NCI-H2107 treated with DMSO at 0.1 percent for 48 hours (cell line): Measurements from ENCODE around the gene JMJD8.
"Not testable (repeated sequence)": the region's sequence is repeated elsewhere in the genome, so short reads cannot be mapped to it uniquely, and the experiment has no call there.

ENCODE experiments used
- DNase-seq: peaks from one replicate; lab custom pipeline; 2025; ENCODE audit not compliant: unreplicated experiment; lab: John Stamatoyannopoulos, UW

The JMJD8 gene

DNA sequence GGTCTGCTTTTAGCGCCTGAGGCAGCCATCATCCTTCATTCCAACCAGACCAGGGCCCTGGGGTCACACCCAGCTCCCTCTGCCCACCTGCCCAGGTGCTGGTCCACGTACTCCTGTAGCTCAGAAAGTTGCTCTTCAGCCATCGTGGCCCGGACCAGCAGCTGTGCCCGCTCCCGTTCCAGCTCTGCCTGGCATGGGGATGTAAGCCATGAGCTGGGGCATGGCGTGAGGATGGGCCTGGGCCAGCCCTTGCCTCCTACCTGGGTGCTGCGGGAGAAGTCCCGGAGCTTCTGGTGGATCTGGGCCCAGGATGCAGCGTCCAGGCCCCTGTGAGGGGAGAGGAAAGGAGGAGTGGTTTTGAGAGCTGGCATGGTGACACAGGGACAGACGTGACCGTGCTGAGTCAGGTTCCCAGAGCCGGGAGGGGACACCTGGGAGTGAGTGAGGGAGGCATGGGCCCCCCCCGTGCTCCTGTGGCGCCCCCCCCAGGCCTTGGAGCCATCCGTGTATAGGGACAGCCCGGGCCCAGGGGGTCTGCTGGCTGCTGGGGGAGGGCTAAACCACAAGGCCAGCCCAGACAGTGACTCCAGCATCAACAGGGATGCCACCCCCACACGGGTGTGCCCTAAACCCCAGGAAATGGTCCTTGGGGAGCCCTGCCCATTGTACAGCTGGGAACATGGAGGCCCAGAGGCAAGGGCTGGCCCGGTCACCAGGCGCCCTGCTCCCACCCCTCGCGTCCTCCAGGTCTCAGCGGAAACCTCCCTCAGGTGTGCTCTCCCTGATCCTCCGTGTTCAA lies 38.9 kb upstream of the JMJD8 start:
- no peak for DNase-seq

DNA sequence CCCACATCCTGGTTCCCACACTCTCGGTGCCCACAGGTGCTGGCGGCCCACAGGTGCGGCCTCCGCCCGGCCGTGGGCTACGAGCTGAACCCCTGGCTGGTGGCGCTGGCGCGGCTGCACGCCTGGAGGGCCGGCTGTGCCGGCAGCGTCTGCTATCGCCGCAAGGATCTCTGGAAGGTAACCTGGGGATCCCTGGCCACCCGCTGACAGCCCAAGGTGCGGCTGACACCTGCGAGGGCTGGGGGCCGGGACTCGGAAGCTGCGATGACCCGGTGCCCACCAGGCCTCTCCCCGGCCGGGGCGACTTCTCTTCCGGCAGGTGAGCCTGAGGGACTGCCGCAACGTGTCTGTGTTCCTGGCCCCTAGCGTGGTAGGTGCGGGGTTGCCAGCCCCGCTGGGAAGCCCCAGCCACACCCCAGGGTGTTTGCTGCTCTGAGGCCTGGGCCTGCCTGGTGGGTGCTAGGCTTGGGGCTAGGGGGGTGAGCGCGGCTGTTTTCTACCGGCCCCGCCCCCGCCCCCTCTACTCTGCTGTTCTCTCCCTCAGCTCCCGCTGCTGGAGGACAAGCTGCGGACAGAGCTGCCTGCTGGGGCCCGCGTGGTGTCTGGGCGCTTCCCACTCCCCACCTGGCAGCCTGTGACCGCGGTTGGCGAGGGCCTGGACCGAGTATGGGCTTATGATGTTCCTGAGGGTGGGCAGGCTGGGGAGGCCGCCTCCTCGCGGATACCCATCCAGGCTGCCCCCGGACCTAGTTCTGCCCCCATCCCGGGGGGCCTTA lies 37.8 kb upstream of the JMJD8 start:
- DNase-seq: no peak

DNA sequence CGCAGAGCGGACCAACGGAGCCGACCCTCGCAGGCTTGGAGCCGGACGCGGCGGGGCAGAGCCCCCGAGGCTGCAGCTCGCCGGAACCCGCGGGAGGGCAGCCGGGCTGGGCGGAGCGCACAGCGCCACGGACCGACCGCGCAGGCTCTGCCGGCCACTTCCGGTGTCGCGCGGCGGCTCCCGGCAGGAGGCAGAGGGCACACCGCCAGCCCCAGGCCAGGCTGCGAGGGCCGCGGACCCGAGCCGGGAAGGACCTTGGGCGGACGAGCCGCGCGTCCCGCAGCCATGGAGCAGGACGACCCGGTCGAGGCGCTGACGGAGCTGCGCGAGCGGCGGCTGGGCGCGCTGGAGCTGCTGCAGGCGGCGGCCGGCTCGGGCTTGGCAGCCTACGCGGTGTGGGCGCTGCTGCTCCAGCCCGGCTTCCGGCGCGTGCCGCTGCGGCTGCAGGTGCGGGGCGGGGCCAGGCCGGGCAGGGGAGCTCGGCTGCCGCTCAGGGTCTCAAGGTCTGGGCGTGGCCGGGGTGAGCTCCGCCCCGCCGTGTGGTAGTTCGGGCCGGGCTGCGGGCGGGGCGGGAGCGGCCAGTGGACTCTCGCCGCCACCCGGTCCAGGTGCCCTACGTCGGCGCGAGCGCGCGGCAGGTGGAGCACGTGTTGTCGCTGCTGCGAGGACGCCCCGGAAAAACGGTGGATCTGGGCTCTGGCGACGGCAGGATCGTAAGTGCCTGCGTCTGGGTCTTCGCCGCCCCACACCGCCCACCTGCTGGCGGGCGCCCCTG lies 37.0 kb upstream of the JMJD8 start, which contains the start of gene ANTKMT:
Gene ANTKMT, plus strand, starts transcription at position 157 of the 775 bp plus-strand sequence. Its CDS starts 129 bp downstream, at position 286.
- no peak for DNase-seq

DNA sequence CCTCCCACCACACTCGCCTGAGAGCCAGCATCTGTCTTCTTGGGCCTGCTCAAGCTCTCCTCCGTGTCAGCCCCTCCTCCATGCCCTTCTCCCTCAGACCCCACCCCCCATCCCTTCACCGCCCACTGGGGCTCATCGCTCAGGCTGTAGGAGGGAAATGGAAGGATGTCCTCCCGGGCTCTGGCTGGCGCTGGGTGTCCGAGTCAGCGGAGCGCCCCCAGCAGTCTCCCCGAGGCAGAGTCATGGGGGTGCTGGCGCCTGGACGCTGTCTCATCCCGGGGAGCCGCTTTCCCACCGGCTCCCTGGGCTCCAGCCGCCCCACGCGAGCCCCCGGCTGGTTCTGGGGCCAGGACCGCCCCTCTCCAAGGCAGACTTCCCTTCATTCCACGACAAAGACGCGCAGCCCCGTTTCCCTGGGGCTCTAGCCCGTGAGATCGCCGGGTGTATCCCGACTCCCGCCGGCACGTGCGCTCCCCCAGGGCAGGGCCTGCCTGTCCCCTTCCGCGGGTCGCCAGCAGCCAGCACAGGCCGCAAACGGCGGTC lies 36.4 kb upstream of the JMJD8 start:
- no peak for DNase-seq

DNA sequence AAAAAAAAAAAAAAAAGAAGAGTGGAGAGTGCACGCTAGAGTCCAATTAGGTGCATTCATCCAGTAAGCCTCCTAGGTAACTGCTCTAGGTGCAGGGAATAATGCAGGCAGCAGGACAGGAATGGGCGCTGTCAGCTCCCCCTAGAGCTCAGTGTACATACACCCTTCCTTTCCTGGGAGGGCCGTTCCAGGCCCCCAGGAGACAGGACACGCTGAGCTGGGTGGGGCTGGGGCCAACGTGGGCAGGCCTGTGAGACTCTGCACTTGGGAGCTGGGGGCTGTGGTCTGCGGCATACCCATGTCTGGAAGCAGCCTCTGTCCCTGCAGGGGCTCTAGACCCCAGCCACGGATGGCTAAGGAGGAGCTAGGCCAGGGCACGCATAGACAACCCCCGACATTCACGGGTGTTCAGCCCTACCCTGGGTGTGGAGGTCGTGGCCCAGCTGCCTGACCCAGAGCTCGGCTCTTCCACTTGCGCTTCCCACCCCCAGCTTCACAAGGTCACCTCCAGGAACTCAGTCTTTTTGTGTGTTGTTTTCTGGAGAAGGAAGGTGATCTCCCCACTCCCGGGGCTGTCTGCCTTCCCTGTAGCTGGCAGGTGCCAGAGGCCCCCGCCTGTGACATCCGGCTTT lies 35.8 kb upstream of the JMJD8 start:
- DNase-seq: no peak

DNA sequence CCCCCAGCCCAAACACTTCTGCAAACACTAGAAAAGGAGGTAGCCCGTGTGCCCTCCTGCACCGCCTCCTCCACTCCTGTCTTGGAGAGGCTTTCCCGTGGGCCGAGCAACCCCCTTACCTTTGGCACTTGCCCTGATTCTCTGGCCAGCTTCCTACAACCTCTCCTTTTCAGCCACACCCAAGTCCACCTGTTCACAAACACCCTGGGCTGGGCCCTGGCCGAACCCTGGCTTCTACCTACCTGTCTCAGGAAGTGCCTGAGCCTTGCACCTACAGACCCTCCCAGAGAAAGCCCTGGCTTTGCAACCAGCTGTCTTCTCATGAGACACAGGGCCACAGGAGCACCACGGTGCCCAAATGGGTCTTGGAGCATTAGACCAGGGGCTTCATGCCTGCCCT lies 34.8 kb upstream of the JMJD8 start:
- no peak for DNase-seq

DNA sequence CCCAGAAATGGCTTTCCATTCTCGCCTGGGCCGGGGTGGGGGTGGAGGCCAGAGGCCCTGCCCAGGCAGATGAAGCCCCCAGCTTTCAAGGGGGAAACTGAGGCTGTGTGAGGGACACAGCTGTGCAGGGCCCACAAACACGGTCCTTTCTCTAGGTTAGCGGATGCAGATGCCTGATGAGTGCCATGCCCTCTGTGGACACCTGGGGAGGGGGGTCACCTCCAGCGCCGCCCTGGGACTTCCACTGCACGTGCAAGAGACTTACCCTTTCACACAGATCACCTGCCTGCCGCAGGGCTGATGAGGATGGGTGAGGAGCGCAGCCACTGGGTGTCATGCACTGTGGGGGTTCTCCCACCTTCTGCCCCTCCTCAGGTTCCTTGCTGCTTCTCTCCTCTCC lies 34.3 kb upstream of the JMJD8 start:
- no peak for DNase-seq

DNA sequence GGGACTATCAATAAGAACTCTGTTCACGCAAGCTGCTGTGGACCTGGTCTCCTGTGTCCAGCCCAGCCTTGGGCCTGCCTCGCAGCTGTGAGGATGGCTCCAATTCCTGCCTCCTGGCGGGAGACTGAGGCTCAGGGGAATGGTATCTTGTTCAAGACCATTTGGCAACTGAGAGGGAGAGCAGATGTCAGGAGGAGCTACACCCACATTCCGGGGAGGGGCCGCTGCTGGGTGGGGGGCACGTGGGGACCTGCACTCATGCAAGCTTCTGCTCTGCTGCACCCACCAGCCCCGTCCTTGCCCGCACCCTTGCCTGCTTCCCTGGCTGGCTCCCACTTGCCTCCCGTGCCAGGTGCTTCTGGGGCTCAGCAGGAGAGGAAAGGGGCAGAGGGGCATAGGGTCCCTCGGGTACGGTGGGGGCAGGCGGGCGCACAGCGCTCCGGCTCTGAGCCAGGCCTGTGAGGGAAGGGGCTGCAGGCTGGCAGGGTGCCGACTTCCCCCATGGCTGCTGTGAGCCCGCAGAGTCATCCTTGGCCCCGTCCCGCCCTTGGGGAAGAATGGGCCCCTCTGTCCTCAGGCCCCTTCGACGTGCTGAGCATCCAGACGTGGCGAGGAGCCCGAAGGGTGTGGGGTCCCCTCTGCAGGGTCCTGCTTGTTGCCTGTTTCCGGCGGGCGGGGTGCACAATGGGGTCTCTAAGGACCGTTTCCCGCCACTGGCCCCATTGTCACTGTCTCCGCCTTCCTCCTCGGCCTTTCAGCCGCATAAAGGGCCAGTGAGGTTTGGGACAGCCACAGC lies 33.5 kb upstream of the JMJD8 start:
- no peak for DNase-seq

DNA sequence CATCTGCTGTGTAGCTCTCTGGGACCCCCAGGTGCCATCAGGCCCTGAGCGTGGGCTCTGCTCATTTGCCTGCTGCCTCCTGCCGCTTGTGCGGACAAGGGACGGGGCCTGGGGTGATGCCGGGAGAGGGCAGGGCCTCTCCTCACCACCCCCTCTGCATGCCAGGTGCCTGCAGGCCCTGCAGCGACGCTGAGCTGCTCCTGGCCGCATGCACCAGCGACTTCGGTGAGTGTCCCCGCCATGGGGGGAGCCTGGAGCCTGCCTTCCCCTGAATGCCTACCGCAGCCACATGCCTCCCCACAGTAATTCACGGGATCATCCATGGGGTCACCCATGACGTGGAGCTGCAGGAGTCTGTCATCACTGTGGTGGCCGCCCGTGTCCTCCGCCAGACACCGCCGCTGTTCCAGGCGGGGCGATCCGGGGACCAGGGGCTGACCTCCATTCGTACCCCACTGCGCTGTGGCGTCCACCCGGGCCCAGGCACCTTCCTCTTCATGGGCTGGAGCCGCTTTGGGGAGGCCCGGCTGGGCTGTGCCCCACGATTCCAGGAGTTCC lies 32.7 kb upstream of the JMJD8 start:
- no peak for DNase-seq

DNA sequence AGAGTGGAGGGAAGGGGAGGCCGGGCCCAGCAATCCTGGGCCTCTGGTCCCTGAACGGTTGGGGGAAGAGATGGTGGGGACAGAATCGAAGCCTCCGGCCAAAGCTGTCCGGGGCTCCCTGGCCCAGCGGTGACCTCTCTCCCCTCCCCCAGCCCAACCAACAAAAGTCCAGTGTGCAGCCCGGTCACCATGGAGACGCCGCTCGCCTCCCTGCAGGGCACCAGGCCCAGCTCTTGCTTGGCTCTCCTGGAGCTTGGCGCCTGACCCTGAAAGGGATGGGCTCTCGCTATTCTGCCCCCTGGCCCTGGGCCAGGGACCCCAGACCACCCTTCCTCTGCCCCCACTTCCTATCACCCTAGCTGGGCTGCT lies 32.0 kb upstream of the JMJD8 start:
- DNase-seq: no peak

DNA sequence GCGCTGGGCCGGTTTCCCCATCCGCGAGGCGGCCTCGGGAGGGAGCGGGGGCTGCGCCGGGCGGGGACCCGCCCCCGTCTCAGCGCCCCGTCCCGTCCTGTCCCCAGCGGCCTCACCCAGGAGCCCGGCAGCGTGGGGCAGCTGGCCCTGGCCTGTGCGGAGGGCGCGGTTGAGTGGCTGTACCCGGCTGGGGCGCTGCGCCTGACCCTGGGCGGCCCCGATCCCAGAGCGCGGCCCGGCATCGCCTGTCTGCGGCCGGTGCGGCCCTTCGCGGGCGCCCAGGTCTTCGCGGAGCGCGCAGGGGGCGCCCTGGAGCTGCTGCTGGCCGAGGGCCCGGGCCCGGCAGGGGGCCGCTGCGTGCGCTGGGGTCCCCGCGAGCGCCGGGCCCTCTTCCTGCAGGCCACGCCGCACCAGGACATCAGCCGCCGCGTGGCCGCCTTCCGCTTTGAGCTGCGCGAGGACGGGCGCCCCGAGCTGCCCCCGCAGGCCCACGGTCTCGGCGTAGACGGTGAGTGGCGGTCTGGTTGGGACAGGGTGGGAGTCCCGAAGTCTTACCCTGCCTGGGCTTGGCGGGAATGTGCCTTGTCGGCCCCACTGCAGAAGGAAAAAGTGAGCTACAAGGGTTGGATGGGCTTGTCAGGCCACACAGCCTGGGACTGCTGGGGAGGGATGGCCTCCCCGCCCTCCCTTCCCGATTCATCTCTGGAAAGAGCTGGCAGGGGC lies 31.5 kb upstream of the JMJD8 start:
- no peak for DNase-seq

DNA sequence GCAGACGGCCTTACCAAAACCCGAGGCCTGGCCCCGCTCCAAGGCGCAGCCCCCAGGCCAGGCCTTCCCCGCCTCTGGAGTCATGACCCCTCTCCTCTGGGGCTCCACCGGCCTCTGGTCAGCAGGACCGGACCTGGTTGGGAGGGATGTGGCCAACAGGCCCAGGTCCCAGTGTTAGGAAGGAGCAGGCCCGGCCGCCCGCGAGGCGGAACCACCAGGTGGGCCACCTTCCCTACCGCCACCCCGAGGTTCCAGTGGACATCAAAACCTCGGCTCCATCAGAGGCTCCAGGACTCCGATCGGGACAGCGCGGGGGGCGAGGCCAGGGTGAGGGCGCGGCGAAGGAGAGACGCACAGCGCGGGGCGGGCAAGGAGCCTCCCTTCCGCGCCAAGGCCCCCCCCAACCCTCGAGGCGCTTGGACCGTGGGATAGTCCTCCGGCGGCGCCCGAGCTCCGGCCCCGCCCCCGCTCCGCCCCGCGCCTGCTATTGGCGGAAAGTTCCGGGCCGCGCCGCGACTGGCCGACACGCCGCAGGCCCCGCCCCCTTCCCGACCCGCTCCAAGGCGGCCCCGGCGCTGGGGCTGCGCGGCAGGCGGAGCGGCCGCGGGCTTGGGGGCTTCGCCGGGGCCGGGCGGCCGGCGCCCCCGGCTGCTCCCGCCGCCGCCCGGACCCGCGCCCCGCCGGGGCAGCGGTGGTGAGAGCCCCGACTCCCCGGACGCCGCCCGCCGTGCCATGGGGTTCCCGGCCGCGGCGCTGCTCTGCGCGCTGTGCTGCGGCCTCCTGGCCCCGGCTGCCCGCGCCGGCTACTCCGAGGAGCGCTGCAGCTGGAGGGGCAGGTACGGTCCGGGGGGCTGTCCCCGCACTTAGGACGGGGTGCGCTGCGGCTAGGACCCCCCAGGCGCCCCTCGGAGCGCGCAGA lies 30.7 kb upstream of the JMJD8 start, which contains the start of gene METRN:
Gene METRN, plus strand, starts transcription at position 561 of the 919 bp plus-strand sequence. Its CDS starts 172 bp downstream, at position 733.
- no peak for DNase-seq

DNA sequence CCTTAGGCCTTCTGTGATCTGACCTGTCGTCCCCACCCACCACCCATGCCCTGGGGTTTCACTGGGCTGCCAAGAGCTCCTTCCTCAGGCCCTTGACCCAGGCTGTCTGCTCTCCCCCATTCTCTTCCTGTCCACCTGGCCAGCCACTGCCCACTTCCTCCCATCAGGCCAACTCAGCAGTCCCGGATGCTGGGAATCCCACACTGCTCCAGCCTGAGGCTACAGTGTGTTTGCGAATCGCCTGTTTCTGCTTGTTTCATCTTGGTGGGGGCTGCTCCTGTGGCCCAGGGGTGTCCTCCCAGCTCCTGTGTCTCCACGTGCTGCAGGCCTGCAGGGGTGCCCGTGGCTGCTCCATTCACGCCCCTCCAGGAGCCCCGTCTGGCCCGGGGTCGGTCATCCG lies 29.9 kb upstream of the JMJD8 start:
- no peak for DNase-seq

DNA sequence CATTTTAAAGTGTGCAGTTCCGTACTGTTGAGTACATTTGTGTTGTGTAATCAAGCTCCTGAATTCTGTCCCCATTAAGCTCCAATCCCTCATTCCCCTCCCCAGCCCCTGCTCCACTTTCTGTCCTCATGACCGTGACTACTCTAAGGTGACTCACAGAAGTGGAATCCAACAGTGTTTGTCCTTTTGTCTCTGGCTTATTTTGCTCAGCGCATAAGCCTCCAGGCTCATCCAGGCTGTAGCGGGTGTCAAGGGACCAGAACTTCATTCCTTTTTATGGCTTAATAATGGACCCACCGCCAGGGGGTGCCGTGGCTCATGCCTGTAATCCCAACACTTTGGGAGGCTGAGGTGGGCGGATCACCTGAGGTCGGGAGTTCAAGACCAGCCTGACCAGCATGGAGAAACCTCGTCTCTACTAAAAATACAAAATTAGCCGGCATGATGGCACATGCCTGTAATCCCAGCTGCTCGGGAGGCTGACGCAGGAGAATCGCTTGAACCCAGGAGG lies 28.7 kb upstream of the JMJD8 start:
- not testable (repeated sequence) for DNase-seq

DNA sequence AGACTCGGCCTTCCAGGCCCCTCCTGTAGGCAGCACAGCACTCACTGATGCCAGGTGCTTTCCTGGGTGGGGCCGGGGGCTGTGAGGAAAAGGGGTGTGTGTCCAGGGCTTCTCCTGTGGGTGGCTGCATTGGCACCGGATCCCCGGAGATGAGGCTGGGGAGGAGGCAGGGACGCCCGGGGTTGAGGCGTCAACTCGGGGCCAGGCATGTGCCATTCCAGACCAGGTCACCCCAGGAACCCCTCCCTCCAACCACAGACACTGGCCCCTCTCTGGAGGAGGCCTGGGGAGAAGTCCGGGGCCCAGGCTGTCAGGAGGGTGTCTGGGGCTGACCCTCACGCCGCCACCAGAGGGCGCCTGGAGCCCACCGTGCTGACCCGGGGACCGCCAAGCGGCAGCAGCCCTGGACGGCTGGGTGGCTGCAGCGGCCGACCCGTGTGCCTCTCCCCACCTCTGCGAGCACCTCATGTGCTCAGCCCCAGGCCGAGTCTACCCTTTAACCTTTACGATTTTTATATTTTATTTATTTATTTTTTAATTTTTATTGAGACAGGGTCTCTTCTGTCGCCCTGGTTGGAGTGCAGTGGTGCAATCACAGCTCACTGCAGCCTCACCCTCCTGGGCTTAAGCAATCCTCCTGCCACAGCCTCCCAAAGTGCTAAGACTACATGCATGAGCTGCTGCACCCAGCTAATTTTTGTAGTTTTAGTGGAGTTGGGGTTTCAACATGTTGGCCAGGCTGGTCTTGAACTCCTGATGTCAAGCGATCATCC lies 27.6 kb upstream of the JMJD8 start:
- DNase-seq: no peak

DNA sequence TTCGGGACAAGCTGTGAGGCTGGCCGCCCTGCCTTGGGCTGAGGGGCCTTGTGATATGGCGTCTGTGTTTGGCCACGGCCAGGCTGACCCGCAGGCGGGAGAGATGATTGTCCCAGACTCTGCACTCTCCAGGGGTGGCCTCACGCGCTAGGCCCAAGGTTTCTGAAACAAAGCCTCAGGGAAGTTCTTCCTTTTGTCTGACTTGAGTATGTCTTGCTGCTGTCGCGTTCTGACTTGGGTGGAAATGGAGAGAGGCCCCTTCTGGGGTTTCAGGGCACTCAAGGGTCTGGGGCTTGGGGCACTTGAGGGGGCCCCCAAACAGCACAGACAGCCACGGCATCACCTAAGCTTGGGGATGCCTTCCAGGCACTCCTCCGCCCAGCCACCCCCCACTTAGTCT lies 26.9 kb upstream of the JMJD8 start:
- no peak for DNase-seq

DNA sequence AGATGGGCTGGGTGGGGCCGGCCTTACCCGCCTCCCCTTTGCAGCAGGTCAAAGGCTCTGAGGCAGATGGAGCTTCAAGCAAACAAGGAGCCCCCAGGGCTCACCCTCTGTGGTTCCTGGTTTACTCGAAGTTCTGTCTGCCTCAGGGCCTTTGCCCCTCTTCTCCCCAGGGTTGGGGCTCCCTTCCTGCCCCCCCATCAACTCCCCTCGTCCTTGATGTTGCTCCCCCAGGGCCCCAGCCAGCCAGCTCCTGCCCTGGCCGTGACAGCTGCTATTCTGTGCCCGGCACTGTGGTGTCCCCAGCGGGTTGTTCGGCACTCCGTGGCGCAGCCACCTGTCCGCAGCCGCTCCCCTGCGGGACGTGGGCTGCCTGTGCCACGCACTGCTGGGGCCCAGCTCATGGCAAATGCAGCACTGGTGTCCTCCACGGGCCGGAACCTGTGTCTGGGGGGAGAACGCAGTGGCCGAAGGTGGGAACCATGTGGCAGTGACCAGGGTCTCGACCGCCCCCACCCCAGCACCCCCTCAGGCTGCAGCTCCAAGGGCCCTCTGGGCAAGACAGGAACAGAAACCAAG lies 26.5 kb upstream of the JMJD8 start:
- DNase-seq: no peak
